Fibroblast of lung (primary cell): ENCODE measurements around the gene CEACAM5.

ENCODE experiments used
- EZH2 ChIP-seq: IDR thresholded peaks from 2 replicates; pipeline ENCODE4 v1.5.1; 2012; ENCODE audit warnings: low read length, control low read depth, mild to moderate bottlenecking; ENCODE audit errors: missing control alignments
- TF ChIP-seq, protein P1 (sequence below), 2 donors: IDR thresholded peaks in 1 of 2; conservative IDR thresholded peaks in 1 of 2; 1 replicate in 1 of 2; 2 replicates in 1 of 2; pipeline ENCODE4 v1.5.1; 2011 to 2012; ENCODE audit warnings: low read length in 2 of 2, control low read depth in 1 of 2, inconsistent platforms in 1 of 2, low read depth in 1 of 2, mild to moderate bottlenecking in 1 of 2

DNA sequence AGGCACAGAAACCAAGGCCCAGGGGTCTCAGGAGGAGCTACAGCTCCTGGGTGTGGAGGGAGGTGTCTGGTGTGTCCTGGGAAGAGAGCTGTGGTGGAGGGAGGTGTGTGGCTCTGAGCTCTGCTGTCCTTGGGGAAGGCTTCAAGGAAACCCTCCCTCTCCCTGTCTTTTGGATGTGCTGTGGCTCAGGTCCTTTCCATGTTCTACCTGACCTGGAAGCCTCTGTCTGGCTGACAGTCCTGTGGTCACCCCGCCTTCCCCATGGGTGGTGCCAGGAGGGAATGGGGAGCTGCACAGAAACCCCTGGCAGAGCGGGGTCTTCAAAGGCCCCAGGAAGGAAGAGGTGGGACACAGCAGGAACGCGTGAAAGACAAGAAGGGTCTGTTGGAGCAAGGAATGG is 19.7 kb upstream of the CEACAM5 start:
- TF ChIP-seq, protein P1, sequence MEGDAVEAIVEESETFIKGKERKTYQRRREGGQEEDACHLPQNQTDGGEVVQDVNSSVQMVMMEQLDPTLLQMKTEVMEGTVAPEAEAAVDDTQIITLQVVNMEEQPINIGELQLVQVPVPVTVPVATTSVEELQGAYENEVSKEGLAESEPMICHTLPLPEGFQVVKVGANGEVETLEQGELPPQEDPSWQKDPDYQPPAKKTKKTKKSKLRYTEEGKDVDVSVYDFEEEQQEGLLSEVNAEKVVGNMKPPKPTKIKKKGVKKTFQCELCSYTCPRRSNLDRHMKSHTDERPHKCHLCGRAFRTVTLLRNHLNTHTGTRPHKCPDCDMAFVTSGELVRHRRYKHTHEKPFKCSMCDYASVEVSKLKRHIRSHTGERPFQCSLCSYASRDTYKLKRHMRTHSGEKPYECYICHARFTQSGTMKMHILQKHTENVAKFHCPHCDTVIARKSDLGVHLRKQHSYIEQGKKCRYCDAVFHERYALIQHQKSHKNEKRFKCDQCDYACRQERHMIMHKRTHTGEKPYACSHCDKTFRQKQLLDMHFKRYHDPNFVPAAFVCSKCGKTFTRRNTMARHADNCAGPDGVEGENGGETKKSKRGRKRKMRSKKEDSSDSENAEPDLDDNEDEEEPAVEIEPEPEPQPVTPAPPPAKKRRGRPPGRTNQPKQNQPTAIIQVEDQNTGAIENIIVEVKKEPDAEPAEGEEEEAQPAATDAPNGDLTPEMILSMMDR (conservative IDR thresholded peaks at IDR 0.05 in 1 of 2, IDR thresholded peaks at IDR 0.05 in 1 of 2; ENCODE audit: low read depth in 1 of 2, low read length in 2 of 2): no peak
- TF ChIP-seq EZH2: no peak
